PC-9 (cell line): ENCODE results near the gene MAML3. TPM values are rescaled to one million over a fixed set of nuclear protein-coding genes. Genes with fewer than 3 reads are reported as not detected.

Source experiments
- BruUV-seq: library from RNA; stranded (reverse); fragments of 400-500 nt; replicated peaks from 2 replicates; lab custom pipeline; 2021; lab: Mats Ljungman, UMichigan
- CTCF ChIA-PET: fragments of 300-600 bp; sonication (Branson Sonifier 250); formaldehyde crosslinking; loops from one replicate; lab custom pipeline; 2022; ENCODE audit warnings: antibody characterized with exemption; lab: Charles Lee
- POLR2A ChIA-PET: fragments of 300-600 bp; sonication (Branson Sonifier 250); formaldehyde crosslinking; loops from one replicate; lab custom pipeline; 2022; ENCODE audit warnings: antibody characterized with exemption; ENCODE audit not compliant: unreplicated experiment; lab: Charles Lee
- DNase-seq, 2 experiments: peaks; one replicate each; pipeline versions ENCODE4 v3.0.0 to v3.0.0-alpha.2; 2015 to 2022; ENCODE audit warnings: mixed read lengths in 1 of 2
- H2AFZ ChIP-seq: fragments of 200-600 bp; sonication (generic); 2 replicates; pipeline ENCODE4 v1.8.1; 2017; ENCODE audit warnings: antibody characterized with exemption
- H3F3A ChIP-seq: fragments of 200-600 bp; sonication (generic); 2 replicates; pipeline ENCODE4 v1.8.1; 2017; ENCODE audit warnings: antibody characterized with exemption, mild to moderate bottlenecking, low read depth; ENCODE audit not compliant: insufficient read depth
- H3K27ac ChIP-seq: fragments of 200-600 bp; sonication (generic); 2 replicates; pipeline ENCODE4 v1.6.1; 2016; ENCODE audit warnings: mixed run types
- H3K27me3 ChIP-seq: fragments of 200-600 bp; sonication (generic); 2 replicates; pipeline ENCODE4 v1.6.1; 2016; ENCODE audit warnings: low read depth, mixed run types; ENCODE audit not compliant: insufficient read depth
- H3K36me3 ChIP-seq: fragments of 200-600 bp; sonication (generic); 2 replicates; pipeline ENCODE4 v1.6.1; 2016; ENCODE audit warnings: low read depth, mixed run types
- H3K4me1 ChIP-seq: fragments of 200-600 bp; sonication (generic); replicated peaks from 2 replicates; pipeline ENCODE4 v1.6.1; 2016; ENCODE audit warnings: mixed run types; ENCODE audit not compliant: insufficient read depth
- H3K4me2 ChIP-seq: fragments of 200-600 bp; sonication (generic); 2 replicates; pipeline ENCODE4 v1.6.1; 2017; ENCODE audit warnings: mixed run types
- H3K4me3 ChIP-seq: fragments of 200-600 bp; sonication (generic); 2 replicates; pipeline ENCODE4 v1.6.1; 2016; ENCODE audit warnings: mixed run types
- H3K79me2 ChIP-seq: fragments of 200-600 bp; sonication (generic); 2 replicates; pipeline ENCODE4 v1.6.1; 2017; ENCODE audit warnings: low read depth, mixed run types
- H3K9me2 ChIP-seq: fragments of 200-600 bp; sonication (generic); 2 replicates; pipeline ENCODE4 v1.8.1; 2017; ENCODE audit warnings: mild to moderate bottlenecking; ENCODE audit not compliant: insufficient read depth
- H3K9me3 ChIP-seq: fragments of 200-600 bp; sonication (generic); 2 replicates; pipeline ENCODE4 v1.8.1; 2016; ENCODE audit warnings: low read depth; ENCODE audit not compliant: insufficient read depth
- H4K20me1 ChIP-seq: fragments of 200-600 bp; sonication (generic); 2 replicates; pipeline ENCODE4 v1.8.1; 2017; ENCODE audit not compliant: insufficient read depth
- EZH2 ChIP-seq: fragments of 200-600 bp; sonication (generic); IDR thresholded peaks from 2 replicates; pipeline ENCODE4 v1.8.0; 2017; ENCODE audit warnings: antibody characterized with exemption, low read depth
- intact Hi-C: fragments of 100-400 bp; cut with micrococcal nuclease; formaldehyde crosslinking; loops from one replicate; pipeline ENCODE4 v1.10.0; 2022; ENCODE audit not compliant: unreplicated experiment
- total RNA-seq: library from RNA; stranded (reverse); gene quantifications from 2 replicates; pipeline ENCODE4 v1.2.3, GENCODE V29; 2021
- TF ChIP-seq, protein P1 (sequence below): fragments of 200-600 bp; sonication (generic); conservative IDR thresholded peaks from 2 replicates; pipeline ENCODE4 v1.6.1; 2017; ENCODE audit warnings: mixed run types, antibody characterized with exemption, mild to moderate bottlenecking, moderate library complexity

The MAML3 gene
- total RNA-seq, 1 experiment from 2014 or later: 15.2 TPM

DNA sequence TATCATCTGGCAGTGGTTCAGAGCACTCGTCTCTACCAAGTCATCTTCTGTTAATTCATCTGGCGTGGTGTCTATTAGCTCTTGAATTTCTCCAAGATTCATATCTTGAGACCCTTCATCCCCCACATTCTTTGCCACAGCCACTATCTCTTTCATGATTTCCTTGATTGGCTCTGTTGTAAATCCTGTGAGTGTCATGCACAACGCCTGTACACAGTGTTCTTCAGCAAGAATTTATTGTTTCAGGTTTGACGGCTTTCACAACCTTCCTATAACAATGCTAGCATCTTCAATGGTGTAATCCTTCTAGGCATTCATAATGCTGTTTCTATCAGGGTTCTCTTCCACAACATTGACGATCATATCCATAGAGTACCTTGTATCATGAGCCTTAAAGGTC lies 457.5 kb downstream of the MAML3 start:
- no peaks in the 10 kb centered on the region for H3K9me3 ChIP-seq
- no peak overlapping the region for H3K4me2 ChIP-seq
- no peak for DNase-seq
- no peak overlapping the region for H3K4me3 ChIP-seq
- no peak overlapping the region for H3K27ac ChIP-seq
- no peak overlapping the region for H2AFZ ChIP-seq
- no peaks in the 10 kb centered on the region for H3K27me3 ChIP-seq
- no peaks in the 10 kb centered on the region for H3F3A ChIP-seq
- POLR2A ChIA-PET: no interaction called here
- no TSS peak for BruUV-seq
- TF ChIP-seq, protein P1, sequence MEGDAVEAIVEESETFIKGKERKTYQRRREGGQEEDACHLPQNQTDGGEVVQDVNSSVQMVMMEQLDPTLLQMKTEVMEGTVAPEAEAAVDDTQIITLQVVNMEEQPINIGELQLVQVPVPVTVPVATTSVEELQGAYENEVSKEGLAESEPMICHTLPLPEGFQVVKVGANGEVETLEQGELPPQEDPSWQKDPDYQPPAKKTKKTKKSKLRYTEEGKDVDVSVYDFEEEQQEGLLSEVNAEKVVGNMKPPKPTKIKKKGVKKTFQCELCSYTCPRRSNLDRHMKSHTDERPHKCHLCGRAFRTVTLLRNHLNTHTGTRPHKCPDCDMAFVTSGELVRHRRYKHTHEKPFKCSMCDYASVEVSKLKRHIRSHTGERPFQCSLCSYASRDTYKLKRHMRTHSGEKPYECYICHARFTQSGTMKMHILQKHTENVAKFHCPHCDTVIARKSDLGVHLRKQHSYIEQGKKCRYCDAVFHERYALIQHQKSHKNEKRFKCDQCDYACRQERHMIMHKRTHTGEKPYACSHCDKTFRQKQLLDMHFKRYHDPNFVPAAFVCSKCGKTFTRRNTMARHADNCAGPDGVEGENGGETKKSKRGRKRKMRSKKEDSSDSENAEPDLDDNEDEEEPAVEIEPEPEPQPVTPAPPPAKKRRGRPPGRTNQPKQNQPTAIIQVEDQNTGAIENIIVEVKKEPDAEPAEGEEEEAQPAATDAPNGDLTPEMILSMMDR: no peak
- no peak for TF ChIP-seq EZH2
- intact Hi-C loops: no loop called here
- CTCF ChIA-PET: no interaction called here
- H4K20me1 ChIP-seq: no peaks in the 10 kb centered on the region
- no peaks in the 10 kb centered on the region for H3K9me2 ChIP-seq
- 0 out of 2 replicates have a peak, but pooled peaks cover 6% of the 10 kb centered on the region for H3K36me3 ChIP-seq
- no peaks in the 10 kb centered on the region for H3K79me2 ChIP-seq
- H3K4me1 ChIP-seq: no peaks in the 10 kb centered on the region

DNA sequence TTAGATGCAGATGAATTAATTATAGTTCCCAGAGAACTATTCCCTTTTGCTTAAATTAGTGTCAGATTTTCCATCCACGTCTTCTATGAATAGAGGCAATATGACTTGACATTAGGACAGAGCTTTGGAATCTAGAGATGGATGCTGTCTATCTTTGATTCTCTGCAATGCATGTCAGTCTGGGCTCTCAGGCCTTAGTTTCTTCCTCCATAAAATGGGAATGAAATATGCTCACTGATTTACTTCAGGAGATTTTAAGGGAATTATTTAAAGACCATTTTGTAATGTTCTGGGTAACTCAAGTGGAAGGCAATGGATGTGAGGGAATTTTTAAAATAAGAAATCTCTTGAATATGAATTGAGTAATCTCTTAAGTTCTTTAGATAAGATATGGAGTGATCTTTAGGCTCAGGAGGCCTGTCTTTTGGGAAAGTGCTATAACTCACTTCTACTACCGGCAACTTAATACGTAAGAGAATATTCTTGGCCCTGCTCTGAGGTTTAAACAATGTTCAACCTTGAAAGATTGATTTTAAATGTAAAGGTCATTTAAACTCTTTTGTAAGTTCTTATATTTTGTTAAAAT lies 459.4 kb downstream of the MAML3 start:
- Histone ChIP-seq H3K4me3 (no peak overlapping the region), H2AFZ (no peak overlapping the region), H3F3A (no peaks in the 10 kb centered on the region), H3K27ac (no peak overlapping the region), H4K20me1 (no peaks in the 10 kb centered on the region), H3K9me3 (no peaks in the 10 kb centered on the region), H3K4me1 (no peaks in the 10 kb centered on the region), H3K9me2 (no peaks in the 10 kb centered on the region), H3K79me2 (0 out of 2 replicates have a peak, but pooled peaks cover 4% of the 10 kb centered on the region), H3K27me3 (no peaks in the 10 kb centered on the region), H3K36me3 (0 out of 2 replicates have a peak, but pooled peaks cover 6% of the 10 kb centered on the region), H3K4me2 (no peak overlapping the region)
- CTCF ChIA-PET: no interaction called here
- TF ChIP-seq EZH2: no peak
- TF ChIP-seq, protein P1: no peak
- BruUV-seq: no TSS peak
- POLR2A ChIA-PET: no interaction called here
- intact Hi-C loops: no loop called here
- DNase-seq: no peak

DNA sequence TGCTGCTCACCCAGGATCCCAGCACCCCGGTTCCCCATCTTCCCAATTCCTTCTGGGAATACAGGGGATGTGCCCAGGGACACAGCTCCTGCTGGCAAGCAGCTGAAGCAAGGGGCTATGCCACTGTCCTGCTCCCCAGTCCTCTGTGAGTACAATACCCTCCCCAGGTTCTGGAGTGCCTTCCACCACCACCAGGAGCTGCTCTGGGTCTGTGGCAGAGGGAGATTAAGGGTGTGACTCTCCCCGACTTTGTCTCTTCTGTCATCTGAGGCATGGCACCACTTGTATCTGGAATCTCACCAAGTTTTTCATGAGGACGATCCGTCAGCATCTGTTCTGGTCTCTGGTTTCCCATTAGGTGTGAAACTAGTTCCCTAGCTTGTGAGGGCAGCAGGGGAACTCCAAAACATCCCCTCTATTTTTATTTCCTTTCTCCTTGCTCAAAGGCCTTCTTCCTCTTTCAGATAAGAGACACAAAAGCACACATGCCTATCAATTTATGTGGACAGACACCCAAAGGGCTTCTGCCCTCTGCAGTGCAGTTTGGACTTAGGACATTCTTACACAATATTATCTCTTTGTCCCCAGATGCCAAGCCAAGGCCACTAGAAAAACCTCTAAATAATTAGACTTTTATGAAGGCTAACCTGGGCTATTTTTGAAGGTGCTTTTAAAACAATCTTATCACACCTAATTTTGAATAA lies 461.5 kb downstream of the MAML3 start:
- Histone ChIP-seq H3K9me2 (no peaks in the 10 kb centered on the region), H3K9me3 (no peaks in the 10 kb centered on the region), H3K4me2 (no peak overlapping the region), H3F3A (no peaks in the 10 kb centered on the region), H2AFZ (no peak overlapping the region), H3K4me1 (no peaks in the 10 kb centered on the region), H3K27ac (no peak overlapping the region), H4K20me1 (no peaks in the 10 kb centered on the region), H3K4me3 (no peak overlapping the region), H3K36me3 (peaks cover 11% of the 10 kb centered on the region; the same call in 1 of the 2 replicates), H3K27me3 (no peaks in the 10 kb centered on the region), H3K79me2 (0 out of 2 replicates have a peak, but pooled peaks cover 4% of the 10 kb centered on the region)
- POLR2A ChIA-PET: no interaction called here
- DNase-seq: no peak
- CTCF ChIA-PET: no interaction called here
- no TSS peak for BruUV-seq
- TF ChIP-seq EZH2: no peak
- TF ChIP-seq, protein P1: peak; percentile 25; the same call in 1 of the 2 replicates
- intact Hi-C loops: no loop called here
